NB4 (cell line): Measurements from ENCODE around the gene TMEM202.

Experiments
- DNase-seq: peaks from one replicate; pipeline ENCODE4 v3.0.0; 2010; ENCODE audit warnings: low read depth
- H3K4me3 ChIP-seq: one replicate; pipeline ENCODE4 v1.5.1; 2011; ENCODE audit warnings: mild to moderate bottlenecking, low read depth, low read length, moderate library complexity
- CTCF ChIP-seq: IDR thresholded peaks from one replicate; pipeline ENCODE4 v1.5.1; 2012; ENCODE audit warnings: low read depth, low read length
- MAX ChIP-seq: IDR thresholded peaks from 2 replicates; pipeline ENCODE4 v1.6.1; 2011; ENCODE audit warnings: low read depth, low read length
- MYC ChIP-seq: IDR thresholded peaks from 2 replicates; pipeline ENCODE4 v1.6.1; 2011; ENCODE audit warnings: low read depth, low read length
- POLR2A ChIP-seq: IDR thresholded peaks from 2 replicates; pipeline ENCODE4 v1.6.1; 2011; ENCODE audit warnings: mild to moderate bottlenecking; ENCODE audit not compliant: insufficient read length; ENCODE audit errors: extremely low read depth

The TMEM202 gene

GRCh38 chr15:72397796-72398588, at the start of gene TMEM202:
Gene TMEM202 (plus strand): TSS chr15:72398305. CDS start chr15:72398327, 22 bp downstream.
- DNase-seq, result no peak
- TF ChIP-seq CTCF, result no peak
- no peak for TF ChIP-seq POLR2A
- no peak for TF ChIP-seq MYC
- TF ChIP-seq MAX, result no peak
- H3K4me3 ChIP-seq, result no peak within 1 kb of the TSS

- DNase-seq, result no peak
- TF ChIP-seq CTCF (no peak), POLR2A (no peak), MAX (no peak), MYC (no peak)
- H3K4me3 ChIP-seq, result no peak overlapping the region
These were observed 44.8 kb upstream of the TMEM202 start for GRCh38 chr15:72353266-72353665.

GRCh38 chr15:72354496-72354895, 43.6 kb upstream of the TMEM202 start:
- no peak for DNase-seq
- H3K4me3 ChIP-seq, result no peak overlapping the region
- no peak for TF ChIP-seq MAX
- TF ChIP-seq POLR2A, result no peak

GRCh38 chr15:72358121-72358520, 40.0 kb upstream of the TMEM202 start:
- no peak for TF ChIP-seq POLR2A
- no peak for TF ChIP-seq MAX
- TF ChIP-seq CTCF, result no peak
- no peak for TF ChIP-seq MYC
- DNase-seq, result no peak
- H3K4me3 ChIP-seq, result no peak overlapping the region

- TF ChIP-seq MAX (no peak), CTCF (no peak), MYC (no peak), POLR2A (no peak)
- no peak overlapping the region for H3K4me3 ChIP-seq
- DNase-seq, result no peak
These were observed 39.4 kb upstream of the TMEM202 start for GRCh38 chr15:72358650-72359171.

GRCh38 chr15:72361176-72361575, 36.9 kb upstream of the TMEM202 start:
- DNase-seq, result no peak
- H3K4me3 ChIP-seq, result no peak overlapping the region
- no peak for TF ChIP-seq MYC
- TF ChIP-seq MAX, result no peak
- TF ChIP-seq POLR2A, result no peak
- TF ChIP-seq CTCF, result no peak
